HG02973 (cell line): Measurements from ENCODE around the gene LIPF.
"Not testable (repeated sequence)": the region's sequence is repeated elsewhere in the genome, so short reads cannot be mapped to it uniquely, and the experiment has no call there.

Source experiments
- ATAC-seq: cut with Tn5 transposase; IDR thresholded peaks from one replicate; pipeline ENCODE4 v1.9.1; 2021; ENCODE audit warnings: moderate library complexity; ENCODE audit not compliant: unreplicated experiment

The LIPF gene, protein sequence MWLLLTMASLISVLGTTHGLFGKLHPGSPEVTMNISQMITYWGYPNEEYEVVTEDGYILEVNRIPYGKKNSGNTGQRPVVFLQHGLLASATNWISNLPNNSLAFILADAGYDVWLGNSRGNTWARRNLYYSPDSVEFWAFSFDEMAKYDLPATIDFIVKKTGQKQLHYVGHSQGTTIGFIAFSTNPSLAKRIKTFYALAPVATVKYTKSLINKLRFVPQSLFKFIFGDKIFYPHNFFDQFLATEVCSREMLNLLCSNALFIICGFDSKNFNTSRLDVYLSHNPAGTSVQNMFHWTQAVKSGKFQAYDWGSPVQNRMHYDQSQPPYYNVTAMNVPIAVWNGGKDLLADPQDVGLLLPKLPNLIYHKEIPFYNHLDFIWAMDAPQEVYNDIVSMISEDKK

DNA sequence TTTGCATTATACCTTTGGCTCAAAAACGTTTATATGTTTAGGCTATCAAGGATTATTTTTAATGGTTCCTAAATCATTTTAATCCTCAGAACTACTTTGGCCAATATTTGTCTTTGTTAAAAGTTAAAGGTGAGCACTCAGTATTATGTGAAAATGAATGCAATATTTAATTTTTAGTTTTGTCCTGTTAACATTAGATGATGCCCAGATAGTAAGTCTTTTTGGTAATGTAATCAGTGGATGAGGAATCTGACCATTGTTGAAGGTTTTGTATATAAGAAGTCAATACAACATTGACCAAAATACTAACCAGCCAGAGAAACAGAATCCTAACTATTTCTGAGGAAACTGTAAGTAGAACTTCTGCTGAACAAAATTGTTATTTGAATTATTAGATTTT lies at the start of gene LIPF:
Gene LIPF (plus strand): TSS at position 301 of the 400 bp plus-strand sequence. CDS start 2,856 bp downstream, outside the sequence.
- no peak for ATAC-seq

DNA sequence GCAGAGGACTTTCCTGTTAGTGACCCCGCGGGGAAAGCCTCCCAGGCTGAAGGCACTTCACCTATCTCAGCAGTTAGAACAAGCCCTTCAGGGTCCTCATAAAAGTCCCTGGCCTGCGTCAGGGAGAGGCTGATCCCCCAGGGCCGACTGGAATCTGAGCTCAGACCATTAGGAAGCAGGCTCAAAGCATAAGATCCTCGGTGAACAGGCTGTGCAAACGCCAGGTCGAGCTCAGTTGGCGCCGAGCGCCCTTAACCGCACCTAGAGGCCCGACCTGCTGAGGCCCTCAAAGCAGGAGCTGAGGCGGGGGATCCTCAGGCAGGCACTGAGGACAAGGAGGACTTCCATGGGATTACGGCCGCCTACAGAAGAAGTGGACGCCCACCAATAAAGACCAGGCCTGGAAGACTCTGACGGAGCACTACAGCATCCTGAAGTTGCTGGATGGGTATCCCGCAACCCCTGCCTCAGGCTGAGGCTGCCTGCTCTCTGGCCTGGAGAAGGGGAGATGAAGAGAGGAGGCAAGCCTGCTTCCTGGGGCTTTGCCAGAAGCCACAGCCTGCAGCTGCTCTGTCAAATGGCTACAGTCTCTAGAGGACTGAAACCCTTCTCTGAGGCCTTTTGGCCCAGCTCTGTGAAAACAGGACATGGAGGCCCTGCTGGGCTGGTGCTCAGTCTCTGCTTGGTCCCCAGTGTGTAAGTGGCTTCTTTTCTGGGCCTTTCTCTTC lies 47.8 kb upstream of the LIPF start:
- no peak for ATAC-seq

- ATAC-seq: no peak
Measured at GRCh38 chr10:88617772-88618300, 46.4 kb upstream of the LIPF start.

DNA sequence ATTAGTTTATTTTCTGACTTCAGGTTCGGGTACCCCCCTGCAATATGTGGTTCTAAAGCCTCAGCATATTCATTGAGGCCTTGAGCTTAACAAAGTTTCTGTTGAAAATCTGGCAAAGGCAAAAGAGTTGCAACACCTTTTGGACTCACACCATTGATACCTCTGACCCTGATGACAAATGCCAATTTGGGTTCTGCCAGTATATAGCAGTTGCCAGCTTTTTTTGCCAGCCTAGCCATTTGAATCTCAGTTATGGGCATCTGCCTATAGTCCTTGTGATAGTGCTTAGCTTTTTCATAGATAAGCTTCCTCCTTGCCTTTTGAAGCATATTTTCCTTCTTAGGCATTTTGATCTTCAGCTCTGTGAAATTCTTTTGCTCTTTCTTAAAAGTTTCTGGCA lies 45.7 kb upstream of the LIPF start:
- no peak for ATAC-seq

GRCh38 chr10:88620441-88620840 lies 43.8 kb upstream of the LIPF start:
- ATAC-seq: no peak

- no peak for ATAC-seq
Measured at GRCh38 chr10:88623835-88624234, 40.4 kb upstream of the LIPF start.

- no peak for ATAC-seq
Measured at GRCh38 chr10:88624840-88625239, 39.4 kb upstream of the LIPF start.

- ATAC-seq: no peak
Measured at GRCh38 chr10:88640186-88640585, 24.1 kb upstream of the LIPF start.

DNA sequence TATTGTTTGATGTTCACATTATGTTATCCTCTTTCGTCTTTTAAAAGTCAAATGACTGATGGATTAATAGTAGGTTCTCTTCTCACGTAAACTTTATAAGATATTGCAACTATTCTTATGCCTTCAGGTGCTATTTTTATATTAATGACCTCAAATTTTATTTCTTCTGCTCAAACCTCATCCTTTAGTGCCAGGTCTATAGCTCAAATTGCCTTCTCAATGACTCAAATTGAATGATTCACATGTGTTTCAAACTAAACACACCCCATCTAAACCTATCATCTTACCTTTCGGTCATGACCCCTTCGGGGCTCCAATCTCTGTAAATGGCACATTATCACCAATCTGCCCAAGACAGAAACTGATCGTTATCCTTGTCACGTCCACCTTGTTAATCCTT lies 22.0 kb upstream of the LIPF start:
- ATAC-seq: no peak

DNA sequence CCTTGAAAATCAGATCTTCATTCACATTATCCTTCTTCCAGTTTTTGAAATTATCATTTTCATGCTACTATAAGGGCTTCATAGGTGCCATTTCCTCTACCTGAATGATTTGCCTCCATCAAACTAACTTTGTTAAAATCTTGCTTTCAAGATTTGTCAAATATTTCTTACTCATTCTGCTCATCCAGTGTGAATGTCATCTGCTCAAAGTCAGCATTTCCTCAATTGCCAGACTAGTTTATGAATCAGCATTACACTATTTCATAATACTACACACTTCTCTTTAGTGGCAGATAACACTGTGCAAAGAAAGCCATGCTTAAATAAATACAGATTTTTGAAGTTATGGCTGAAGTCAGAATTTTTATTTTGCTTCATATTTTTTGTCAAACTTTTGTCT lies 21.3 kb upstream of the LIPF start:
- no peak for ATAC-seq

GRCh38 chr10:88647061-88647615 lies 17.1 kb upstream of the LIPF start:
- no peak for ATAC-seq

DNA sequence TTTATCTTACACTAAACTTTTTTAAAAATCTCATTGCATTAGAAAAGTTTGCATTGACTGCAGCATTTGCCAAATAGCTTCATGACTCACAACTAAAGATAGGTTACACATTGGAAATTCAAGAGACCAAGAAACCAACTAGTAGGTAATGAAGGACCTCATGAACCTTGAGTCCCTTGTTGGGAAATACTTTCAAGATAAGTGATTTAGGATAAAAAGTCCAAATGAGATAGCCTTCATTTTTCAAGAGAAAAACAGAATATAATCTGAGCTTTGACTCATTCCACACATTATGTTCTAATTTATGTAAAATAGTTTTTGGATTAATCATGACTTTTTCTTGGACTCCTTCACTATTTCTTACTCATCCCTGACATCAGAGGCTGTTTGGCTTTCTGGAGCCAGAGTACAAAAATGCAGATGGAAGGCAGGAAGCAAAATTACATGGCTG lies 13.1 kb upstream of the LIPF start:
- no peak for ATAC-seq

DNA sequence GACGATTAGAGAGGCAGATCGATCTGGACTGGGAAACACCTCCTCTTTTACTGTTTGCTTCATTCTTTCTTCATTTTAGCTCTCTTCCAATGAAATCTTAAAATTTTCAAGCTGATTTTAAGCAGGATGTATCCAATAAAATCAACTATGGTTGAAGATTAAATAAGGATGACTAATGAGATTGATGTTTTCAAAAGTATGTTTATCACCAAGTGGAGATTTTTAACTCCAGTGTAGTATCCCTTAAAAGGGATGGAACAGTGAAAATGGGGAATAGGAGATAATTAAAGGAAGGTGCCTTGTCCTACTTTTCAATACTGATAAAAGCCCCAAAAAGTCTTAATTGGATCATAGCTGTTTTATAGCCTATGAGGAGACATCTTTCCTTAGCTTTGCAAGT lies 11.6 kb upstream of the LIPF start:
- ATAC-seq: no peak

GRCh38 chr10:88657901-88658300 lies 6.3 kb upstream of the LIPF start:
- no peak for ATAC-seq

DNA sequence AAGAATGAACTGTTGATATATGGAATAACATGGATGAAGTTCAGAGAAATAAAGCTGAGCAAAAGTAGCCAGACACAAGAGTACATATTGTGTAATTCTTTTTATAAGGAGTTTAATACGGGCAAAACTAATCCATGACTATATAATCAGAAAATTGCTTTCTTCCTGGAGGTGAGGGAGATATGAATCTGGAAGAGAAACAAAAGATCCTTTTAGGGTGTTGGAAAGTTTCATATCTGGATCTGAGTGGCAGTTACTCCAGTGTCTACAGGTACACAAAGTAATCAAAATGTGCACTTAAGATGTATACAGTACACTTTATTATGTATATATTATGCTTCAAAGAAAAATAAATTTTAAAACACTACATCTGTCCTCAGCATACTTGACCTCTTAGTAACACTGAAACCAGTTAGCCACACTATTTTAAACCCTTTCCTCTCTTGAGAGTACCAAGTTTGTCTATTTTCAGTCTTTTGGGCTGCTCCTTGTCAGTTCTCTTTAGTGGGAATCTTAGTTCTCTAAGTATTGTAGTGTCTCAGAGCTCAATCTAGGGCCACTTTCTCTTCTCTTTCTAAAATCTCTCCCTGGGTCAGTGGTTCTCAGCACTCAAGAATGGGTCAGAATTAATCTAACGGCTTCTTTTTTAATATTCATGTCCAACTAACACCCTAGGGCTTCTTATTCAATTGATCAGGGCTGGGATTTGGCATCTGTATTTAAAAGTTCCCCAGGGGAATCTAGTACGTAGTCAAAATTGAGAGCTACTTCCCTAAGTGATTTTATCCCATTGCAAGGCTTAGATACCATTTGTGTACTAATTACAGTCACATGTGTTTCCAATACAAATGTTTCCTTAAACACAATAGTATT lies 4.3 kb upstream of the LIPF start:
- no peak for ATAC-seq

GRCh38 chr10:88660598-88660884 lies 3.7 kb upstream of the LIPF start:
- no peak for ATAC-seq

DNA sequence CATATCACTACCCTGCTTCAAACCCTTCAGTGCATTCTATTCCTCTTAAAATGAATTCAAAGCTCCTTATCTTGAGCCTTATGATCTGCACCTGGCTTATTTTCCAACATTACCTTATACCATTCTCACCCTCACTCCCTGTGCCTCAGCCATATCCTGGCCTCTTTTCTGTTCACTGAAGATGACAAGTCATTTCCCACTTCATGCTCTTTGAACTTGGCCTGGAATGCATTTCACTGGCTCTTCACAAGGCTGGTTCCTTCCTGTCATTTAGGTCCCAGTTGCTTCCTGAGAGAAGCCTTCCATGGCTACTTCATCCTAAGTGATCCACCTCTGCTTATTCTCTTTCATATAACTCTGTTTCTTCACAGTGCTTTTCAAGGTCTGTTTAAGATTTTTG lies 3.2 kb upstream of the LIPF start:
- ATAC-seq: no peak

GRCh38 chr10:88661577-88661976 lies 2.7 kb upstream of the LIPF start:
- ATAC-seq: no peak

DNA sequence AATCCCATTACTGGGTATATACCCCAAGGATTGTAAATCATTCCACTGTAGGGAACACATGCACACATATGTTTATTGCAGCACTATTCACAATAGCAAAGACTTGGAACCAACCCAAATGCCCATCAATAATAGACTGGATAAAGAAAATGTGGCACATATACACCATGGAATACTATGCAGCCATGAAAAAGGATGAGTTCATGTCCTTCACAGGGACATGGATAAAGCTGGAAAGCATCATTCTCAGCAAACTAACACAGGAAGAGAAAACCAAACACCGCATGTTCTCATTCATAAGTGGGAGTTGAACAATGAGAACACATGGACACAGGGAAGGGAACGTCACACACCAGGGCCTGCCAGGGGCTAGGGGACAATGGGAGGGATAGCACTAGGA lies 1.1 kb upstream of the LIPF start:
- not testable (repeated sequence) for ATAC-seq

DNA sequence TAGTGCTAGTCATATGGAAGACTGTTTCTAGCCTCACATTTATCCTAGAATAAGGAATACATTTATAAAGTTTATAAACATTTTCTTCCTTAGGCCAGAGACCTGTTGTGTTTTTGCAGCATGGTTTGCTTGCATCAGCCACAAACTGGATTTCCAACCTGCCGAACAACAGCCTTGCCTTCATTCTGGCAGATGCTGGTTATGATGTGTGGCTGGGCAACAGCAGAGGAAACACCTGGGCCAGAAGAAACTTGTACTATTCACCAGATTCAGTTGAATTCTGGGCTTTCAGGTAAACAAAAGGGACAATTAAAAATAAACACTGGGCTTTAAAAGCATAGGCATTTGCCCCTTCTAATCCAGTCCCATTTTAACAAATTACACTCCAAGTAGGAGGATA lies 4.2 kb downstream of the LIPF start:
- ATAC-seq: no peak

- no peak for ATAC-seq
Measured at GRCh38 chr10:88670497-88670896, 6.3 kb downstream of the LIPF start.
